ENCODE measurements around the gene IL1RL1.

Gene IL1RL1

DNA sequence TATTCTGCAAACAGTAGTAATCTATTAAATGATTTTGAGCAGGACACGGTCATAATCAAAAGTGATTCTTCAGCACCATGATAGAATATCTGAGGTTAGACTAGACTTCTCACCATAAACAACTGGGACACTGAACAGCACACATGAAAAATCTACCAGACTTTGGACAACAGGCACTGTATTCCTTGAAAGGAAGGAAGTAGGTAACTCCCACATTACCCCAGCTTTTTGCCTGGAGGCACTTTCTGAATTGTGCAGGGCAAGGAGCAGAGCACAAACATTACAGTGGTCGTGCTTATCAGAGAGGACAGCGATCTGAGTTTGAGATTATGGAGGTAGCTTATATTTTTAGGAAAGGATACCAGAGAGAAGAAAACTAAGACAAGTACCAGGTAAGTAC lies 25.3 kb upstream of the IL1RL1 start:
- ChIA-PET POLR2A (no interaction called here), CTCF (interaction anchor here (0.9 to 1.8 kb wide), 4 partner anchors 32 to 280 kb away, joined by 3 to 8 read pairs (median 4); no protein-coding TSS in a partner anchor)
- DNase-seq (ENCODE audit: low read depth, low spot score), result no peak
- H3K4me3 ChIP-seq (ENCODE audit: low read depth, low read length), result no peak overlapping the region
- TF ChIP-seq, protein P1, sequence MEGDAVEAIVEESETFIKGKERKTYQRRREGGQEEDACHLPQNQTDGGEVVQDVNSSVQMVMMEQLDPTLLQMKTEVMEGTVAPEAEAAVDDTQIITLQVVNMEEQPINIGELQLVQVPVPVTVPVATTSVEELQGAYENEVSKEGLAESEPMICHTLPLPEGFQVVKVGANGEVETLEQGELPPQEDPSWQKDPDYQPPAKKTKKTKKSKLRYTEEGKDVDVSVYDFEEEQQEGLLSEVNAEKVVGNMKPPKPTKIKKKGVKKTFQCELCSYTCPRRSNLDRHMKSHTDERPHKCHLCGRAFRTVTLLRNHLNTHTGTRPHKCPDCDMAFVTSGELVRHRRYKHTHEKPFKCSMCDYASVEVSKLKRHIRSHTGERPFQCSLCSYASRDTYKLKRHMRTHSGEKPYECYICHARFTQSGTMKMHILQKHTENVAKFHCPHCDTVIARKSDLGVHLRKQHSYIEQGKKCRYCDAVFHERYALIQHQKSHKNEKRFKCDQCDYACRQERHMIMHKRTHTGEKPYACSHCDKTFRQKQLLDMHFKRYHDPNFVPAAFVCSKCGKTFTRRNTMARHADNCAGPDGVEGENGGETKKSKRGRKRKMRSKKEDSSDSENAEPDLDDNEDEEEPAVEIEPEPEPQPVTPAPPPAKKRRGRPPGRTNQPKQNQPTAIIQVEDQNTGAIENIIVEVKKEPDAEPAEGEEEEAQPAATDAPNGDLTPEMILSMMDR (IDR thresholded peaks at IDR 0.05; ENCODE audit: insufficient read depth, low read length, missing control alignments), result no peak

DNA sequence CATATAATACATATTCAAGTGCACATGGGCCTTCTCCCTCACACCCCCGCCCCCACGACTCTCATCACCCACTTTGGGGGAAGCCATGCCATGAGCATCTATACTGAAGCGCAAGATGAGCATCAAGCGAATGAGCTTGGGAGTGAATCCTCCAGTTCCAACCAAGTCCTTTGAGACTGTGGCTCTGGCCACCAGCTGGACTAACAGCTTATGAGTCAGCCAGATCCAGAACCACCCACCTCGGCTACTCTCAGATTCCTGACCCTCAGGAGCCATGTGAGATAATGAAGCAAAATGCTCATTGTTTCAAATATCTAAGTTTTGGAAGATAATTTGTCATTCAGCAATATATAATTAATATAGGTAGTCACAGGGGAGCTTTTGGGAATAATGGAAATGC lies 22.2 kb upstream of the IL1RL1 start:
- POLR2A ChIA-PET, result no interaction called here
- DNase-seq (ENCODE audit: low read depth, low spot score), result no peak
- H3K4me3 ChIP-seq (ENCODE audit: low read depth, low read length), result no peak overlapping the region
- TF ChIP-seq, protein P1 (IDR thresholded peaks at IDR 0.05; ENCODE audit: insufficient read depth, low read length, missing control alignments), result no peak
- CTCF ChIA-PET, result interaction anchor here (1.0 kb wide), 1 partner anchor 282 kb away, joined by 3 read pairs; no protein-coding TSS in a partner anchor

DNA sequence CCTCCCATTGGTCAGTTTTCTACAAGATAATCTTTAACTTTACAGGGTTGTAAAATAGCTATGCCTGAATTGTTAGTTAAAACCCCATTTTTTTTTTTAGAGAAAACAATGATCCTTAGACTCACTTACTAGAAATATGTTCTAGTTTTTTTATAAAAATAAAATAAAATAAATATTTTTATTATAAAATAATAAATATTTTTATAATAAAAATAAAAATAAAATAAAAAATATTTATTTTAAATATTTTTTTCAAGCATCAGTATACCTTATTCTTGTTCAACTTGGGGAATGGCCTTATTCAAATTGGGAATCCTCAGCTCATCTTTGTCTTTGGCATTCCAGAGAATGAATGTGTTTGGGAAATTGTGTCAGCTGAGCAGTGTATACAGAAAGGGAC lies 20.8 kb upstream of the IL1RL1 start:
- ChIA-PET CTCF (no interaction called here), POLR2A (no interaction called here)
- no peak for DNase-seq (ENCODE audit: low read depth, low spot score)
- no peak overlapping the region for H3K4me3 ChIP-seq (ENCODE audit: low read depth, low read length)
- TF ChIP-seq, protein P1 (IDR thresholded peaks at IDR 0.05; ENCODE audit: insufficient read depth, low read length, missing control alignments), result no peak

GRCh38 chr2:102291319-102292075 lies 19.9 kb upstream of the IL1RL1 start:
- ChIA-PET CTCF (interaction anchor here (1.0 kb wide), 1 partner anchor 51 kb away, joined by 3 read pairs; no protein-coding TSS in a partner anchor), POLR2A (no interaction called here)
- no peak overlapping the region for H3K4me3 ChIP-seq (ENCODE audit: low read depth, low read length)
- TF ChIP-seq, protein P1 (IDR thresholded peaks at IDR 0.05; ENCODE audit: insufficient read depth, low read length, missing control alignments), result no peak
- DNase-seq (ENCODE audit: low read depth, low spot score), result no peak

- POLR2A ChIA-PET, result no interaction called here
- DNase-seq (ENCODE audit: low read depth, low spot score), result no peak
- no peak overlapping the region for H3K4me3 ChIP-seq (ENCODE audit: low read depth, low read length)
- CTCF ChIA-PET, result interaction anchor here (1.1 to 2.1 kb wide), 2 partner anchors 18 to 275 kb away, joined by 3 to 5 read pairs; no protein-coding TSS in a partner anchor
- TF ChIP-seq, protein P1 (IDR thresholded peaks at IDR 0.05; ENCODE audit: insufficient read depth, low read length, missing control alignments), result no peak
These were observed 16.4 kb upstream of the IL1RL1 start for GRCh38 chr2:102294802-102295489.

DNA sequence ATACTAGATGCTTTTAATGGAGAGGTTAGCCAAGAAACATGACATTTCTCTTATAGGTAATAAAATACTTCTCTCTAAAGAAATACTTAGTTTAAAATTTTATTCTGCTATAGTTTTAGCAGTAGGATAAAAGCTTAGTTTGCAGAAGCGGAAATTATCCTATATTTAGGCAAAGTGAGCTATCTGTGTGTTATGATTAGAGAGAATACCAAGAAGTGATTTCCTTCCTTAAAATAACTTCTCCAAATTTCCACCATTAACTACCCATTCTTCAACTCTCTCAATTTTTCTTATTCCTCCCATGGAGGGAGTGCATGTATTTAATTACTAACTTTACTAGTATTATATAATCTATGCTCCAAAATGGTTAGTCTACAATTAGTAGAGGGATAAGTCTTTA lies 15.8 kb upstream of the IL1RL1 start:
- DNase-seq (ENCODE audit: low read depth, low spot score), result no peak
- no peak overlapping the region for H3K4me3 ChIP-seq (ENCODE audit: low read depth, low read length)
- ChIA-PET POLR2A (no interaction called here), CTCF (interaction anchor here (1.1 to 2.1 kb wide), 2 partner anchors 19 to 275 kb away, joined by 3 to 5 read pairs; no protein-coding TSS in a partner anchor)
- TF ChIP-seq, protein P1 (IDR thresholded peaks at IDR 0.05; ENCODE audit: insufficient read depth, low read length, missing control alignments), result no peak

Measured in AG04449 (cell line).